Measurements from ENCODE around the gene ASPA. TPM values are rescaled to one million over a fixed set of nuclear protein-coding genes. Genes with fewer than 3 reads are reported as not detected.
"Not testable (repeated sequence)": the region's sequence is repeated elsewhere in the genome, so short reads cannot be mapped to it uniquely, and the experiment has no call there.

ASPA gene
- total RNA-seq (2021) = 0.04 TPM in 1 of 3 replicates, not detected in the others
- percentile 12 among the genes with signal in this experiment for Bru-seq, nascent RNA
- long read RNA-seq, experiment 1 = 0 reads
- long read RNA-seq, experiment 2 = 0 reads
- long read RNA-seq, experiment 3 = 0 reads

DNA sequence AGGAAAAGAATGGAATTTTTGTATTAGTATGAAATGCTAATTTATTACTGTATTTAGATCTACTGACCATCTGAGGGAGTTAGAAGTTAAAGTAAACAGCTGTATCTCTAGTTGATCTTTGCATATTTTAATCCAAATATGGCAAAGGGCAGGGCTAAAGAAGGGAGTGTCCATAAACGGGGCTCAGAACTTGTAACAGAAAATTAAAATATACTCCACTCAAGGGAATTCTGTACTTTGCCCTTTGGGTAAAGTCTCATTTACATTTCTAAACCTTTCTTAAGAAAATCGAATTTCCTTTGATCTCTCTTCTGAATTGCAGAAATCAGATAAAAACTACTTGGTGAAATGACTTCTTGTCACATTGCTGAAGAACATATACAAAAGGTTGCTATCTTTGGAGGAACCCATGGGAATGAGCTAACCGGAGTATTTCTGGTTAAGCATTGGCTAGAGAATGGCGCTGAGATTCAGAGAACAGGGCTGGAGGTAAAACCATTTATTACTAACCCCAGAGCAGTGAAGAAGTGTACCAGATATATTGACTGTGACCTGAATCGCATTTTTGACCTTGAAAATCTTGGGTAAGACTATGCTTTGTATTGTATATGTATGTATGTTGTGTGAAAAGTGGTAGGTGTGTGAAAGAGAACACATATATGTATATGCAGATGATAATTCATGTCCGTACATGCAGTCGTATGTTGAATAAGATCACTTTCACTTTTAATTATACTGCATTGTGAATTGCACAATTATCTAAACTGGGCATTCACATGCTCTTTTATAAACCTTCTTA, at the start of gene ASPA:
TSS of gene ASPA (plus strand) at position 186 of the 799 bp plus-strand sequence. CDS start at position 349, 163 bp downstream.
- POLR2A ChIA-PET = no interaction called here
- Mint-ChIP-seq H3K4me3 (no peak within 1 kb of the TSS), H3K4me1 (peaks cover 23% of the 10 kb centered on the region), H3K36me3 (no peaks in the 10 kb centered on the region), H3K9me3 (no peaks in the 10 kb centered on the region), H3K27ac (no peak within 1 kb of the TSS; the same call in 1 of the 2 replicates), H3K27me3 (ENCODE audit: low read depth) (no peaks in the 10 kb centered on the region)
- no peak for DNase-seq (ENCODE audit: low spot score)
- TF ChIP-seq MLX (CRISPR knock-in tag; IDR thresholded peaks at IDR 0.05) = no peak
- TF ChIP-seq, protein P1, sequence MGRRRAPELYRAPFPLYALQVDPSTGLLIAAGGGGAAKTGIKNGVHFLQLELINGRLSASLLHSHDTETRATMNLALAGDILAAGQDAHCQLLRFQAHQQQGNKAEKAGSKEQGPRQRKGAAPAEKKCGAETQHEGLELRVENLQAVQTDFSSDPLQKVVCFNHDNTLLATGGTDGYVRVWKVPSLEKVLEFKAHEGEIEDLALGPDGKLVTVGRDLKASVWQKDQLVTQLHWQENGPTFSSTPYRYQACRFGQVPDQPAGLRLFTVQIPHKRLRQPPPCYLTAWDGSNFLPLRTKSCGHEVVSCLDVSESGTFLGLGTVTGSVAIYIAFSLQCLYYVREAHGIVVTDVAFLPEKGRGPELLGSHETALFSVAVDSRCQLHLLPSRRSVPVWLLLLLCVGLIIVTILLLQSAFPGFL (CRISPR knock-in tag; IDR thresholded peaks at IDR 0.05; ENCODE audit: borderline replicate concordance) = no peak
- TF ChIP-seq SP1 (CRISPR knock-in tag; conservative IDR thresholded peaks at IDR 0.05) = no peak
- no peak for TF ChIP-seq ATF1 (CRISPR knock-in tag; IDR thresholded peaks at IDR 0.05)
- TF ChIP-seq NFE2L1 (CRISPR knock-in tag; IDR thresholded peaks at IDR 0.05) = no peak
- TF ChIP-seq ZBTB21 (CRISPR knock-in tag; IDR thresholded peaks at IDR 0.05; ENCODE audit: borderline replicate concordance) = no peak
- no peak for ATAC-seq
- CTCF ChIA-PET = no interaction called here

DNA sequence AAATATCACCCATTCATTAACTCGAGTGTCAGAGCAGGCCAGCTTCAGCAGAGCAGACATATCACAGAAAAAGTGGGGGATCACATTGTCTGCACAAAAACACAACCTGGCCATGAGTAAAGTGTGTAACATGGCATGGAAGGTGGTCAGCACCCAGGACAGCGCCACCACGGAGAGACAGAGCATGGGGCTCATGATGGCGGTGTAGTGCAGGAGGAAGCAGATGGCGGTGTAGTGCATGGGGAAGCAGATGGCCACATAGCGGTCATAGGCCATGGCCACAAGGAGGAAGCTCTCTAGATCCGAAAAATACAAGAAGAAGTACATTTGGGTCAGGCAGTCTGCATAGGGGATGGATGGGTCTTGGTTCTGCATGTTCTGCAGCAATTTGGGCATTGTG, 42.6 kb upstream of the ASPA start:
- H3K27ac Mint-ChIP-seq; H3K36me3 Mint-ChIP-seq; H3K4me1 Mint-ChIP-seq; POLR2A ChIA-PET; H3K27me3 Mint-ChIP-seq (ENCODE audit: low read depth); H3K4me3 Mint-ChIP-seq; CTCF ChIA-PET: not testable (repeated sequence)
- ATAC-seq = peak; percentile 94
- TF ChIP-seq, protein P2, sequence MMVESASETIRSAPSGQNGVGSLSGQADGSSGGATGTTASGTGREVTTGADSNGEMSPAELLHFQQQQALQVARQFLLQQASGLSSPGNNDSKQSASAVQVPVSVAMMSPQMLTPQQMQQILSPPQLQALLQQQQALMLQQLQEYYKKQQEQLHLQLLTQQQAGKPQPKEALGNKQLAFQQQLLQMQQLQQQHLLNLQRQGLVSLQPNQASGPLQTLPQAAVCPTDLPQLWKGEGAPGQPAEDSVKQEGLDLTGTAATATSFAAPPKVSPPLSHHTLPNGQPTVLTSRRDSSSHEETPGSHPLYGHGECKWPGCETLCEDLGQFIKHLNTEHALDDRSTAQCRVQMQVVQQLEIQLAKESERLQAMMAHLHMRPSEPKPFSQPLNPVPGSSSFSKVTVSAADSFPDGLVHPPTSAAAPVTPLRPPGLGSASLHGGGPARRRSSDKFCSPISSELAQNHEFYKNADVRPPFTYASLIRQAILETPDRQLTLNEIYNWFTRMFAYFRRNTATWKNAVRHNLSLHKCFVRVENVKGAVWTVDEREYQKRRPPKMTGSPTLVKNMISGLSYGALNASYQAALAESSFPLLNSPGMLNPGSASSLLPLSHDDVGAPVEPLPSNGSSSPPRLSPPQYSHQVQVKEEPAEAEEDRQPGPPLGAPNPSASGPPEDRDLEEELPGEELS (CRISPR knock-in tag; IDR thresholded peaks at IDR 0.05) = peak; percentile 65; the same call in 1 of the 2 replicates
- TF ChIP-seq MAX (CRISPR knock-in tag; IDR thresholded peaks at IDR 0.05) = peak; percentile 59; the same call in 1 of the 2 replicates
- 0 out of 2 replicates have a peak, but pooled peaks have one; percentile 26 for TF ChIP-seq SMAD3 (CRISPR knock-in tag; IDR thresholded peaks at IDR 0.05; ENCODE audit: borderline replicate concordance)
- 0 out of 2 replicates have a peak, but pooled peaks have one; percentile 50 for TF ChIP-seq TEAD1 (CRISPR knock-in tag; IDR thresholded peaks at IDR 0.05)
- TF ChIP-seq JUN (CRISPR knock-in tag; IDR thresholded peaks at IDR 0.05) = 0 out of 2 replicates have a peak, but pooled peaks have one; percentile 38
- peak; percentile 53; the same call in 1 of the 2 replicates for TF ChIP-seq FOXK1 (CRISPR knock-in tag; IDR thresholded peaks at IDR 0.05)
- H3K9me3 Mint-ChIP-seq = peaks cover 34% of the 10 kb centered on the region
- peak; percentile 68 for DNase-seq (ENCODE audit: low spot score)

GRCh38 chr17:3433741-3434140, 42.1 kb upstream of the ASPA start, which contains the start of gene OR1E2:
TSS of gene OR1E2 (minus strand) at chr17:3433841. CDS start at chr17:3433841, 0 bp downstream.
- Mint-ChIP-seq H3K4me3 (no peak within 1 kb of the TSS), H3K36me3 (no peaks in the 10 kb centered on the region), H3K27ac (no peak within 1 kb of the TSS), H3K4me1 (peaks cover 8% of the 10 kb centered on the region), H3K27me3 (ENCODE audit: low read depth) (peaks cover 5% of the 10 kb centered on the region; the same call in 1 of the 2 replicates), H3K9me3 (peaks cover 29% of the 10 kb centered on the region)
- POLR2A ChIA-PET = no interaction called here
- CTCF ChIA-PET = no interaction called here
- ATAC-seq (no peak), DNase-seq (ENCODE audit: low spot score) (no peak)
- no peak for TF ChIP-seq ZNF121 (CRISPR knock-in tag; IDR thresholded peaks at IDR 0.05)
- TF ChIP-seq GABPB1 (CRISPR knock-in tag; IDR thresholded peaks at IDR 0.05) = no peak
- no peak for TF ChIP-seq HMGXB4 (CRISPR knock-in tag; IDR thresholded peaks at IDR 0.05)

Measured in WTC11 (cell line).